ENCODE measurements around the gene PAXIP1.
A peak's percentile ranks its signal among the peaks of the same experiment; 100 is the strongest.
"Not testable (repeated sequence)": the region's sequence is repeated elsewhere in the genome, so short reads cannot be mapped to it uniquely, and the experiment has no call there.

The PAXIP1 gene, protein sequence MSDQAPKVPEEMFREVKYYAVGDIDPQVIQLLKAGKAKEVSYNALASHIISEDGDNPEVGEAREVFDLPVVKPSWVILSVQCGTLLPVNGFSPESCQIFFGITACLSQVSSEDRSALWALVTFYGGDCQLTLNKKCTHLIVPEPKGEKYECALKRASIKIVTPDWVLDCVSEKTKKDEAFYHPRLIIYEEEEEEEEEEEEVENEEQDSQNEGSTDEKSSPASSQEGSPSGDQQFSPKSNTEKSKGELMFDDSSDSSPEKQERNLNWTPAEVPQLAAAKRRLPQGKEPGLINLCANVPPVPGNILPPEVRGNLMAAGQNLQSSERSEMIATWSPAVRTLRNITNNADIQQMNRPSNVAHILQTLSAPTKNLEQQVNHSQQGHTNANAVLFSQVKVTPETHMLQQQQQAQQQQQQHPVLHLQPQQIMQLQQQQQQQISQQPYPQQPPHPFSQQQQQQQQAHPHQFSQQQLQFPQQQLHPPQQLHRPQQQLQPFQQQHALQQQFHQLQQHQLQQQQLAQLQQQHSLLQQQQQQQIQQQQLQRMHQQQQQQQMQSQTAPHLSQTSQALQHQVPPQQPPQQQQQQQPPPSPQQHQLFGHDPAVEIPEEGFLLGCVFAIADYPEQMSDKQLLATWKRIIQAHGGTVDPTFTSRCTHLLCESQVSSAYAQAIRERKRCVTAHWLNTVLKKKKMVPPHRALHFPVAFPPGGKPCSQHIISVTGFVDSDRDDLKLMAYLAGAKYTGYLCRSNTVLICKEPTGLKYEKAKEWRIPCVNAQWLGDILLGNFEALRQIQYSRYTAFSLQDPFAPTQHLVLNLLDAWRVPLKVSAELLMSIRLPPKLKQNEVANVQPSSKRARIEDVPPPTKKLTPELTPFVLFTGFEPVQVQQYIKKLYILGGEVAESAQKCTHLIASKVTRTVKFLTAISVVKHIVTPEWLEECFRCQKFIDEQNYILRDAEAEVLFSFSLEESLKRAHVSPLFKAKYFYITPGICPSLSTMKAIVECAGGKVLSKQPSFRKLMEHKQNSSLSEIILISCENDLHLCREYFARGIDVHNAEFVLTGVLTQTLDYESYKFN

DNA sequence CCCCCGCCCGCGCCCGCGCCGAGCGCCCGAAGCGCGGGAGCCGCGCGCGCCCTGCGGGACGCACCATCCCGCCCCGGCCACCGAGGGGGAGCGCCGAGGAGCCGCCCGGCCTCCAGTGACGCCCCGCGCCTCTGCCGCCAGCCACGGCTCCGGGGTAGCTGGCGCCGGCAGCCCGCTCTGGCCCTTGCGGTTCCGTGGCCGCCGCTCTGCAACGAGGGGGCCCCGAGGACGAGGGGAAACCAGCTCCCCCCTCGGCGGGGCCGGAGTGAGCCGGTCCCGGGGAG, at the start of gene PAXIP1:
Gene PAXIP1, minus strand, starts transcription at position 33 of the 284 bp plus-strand sequence. CDS start 195 bp downstream, outside the sequence.
- DNase-seq (ENCODE audit: low spot score), result peak; percentile 87

DNA sequence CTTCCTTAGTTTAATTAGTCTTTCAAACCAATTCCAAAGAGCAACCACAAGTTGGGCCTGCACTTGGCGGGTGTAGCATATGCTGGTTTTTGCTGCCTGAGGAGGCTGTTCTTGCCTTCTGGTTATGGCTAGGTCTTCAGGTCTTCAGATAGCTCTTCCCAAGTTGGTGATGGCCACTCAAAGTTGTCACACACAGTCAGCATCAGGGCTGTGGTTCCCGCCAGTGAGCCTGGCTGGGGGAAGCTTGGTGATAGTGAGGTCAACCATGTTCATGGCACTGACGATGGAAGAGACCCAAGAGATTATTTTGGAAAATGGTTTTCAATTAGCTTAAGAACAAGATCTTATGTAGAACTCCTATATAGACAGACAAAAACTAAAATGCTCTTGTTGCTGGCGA, 48.4 kb upstream of the PAXIP1 start:
- DNase-seq (ENCODE audit: low spot score), result no peak

DNA sequence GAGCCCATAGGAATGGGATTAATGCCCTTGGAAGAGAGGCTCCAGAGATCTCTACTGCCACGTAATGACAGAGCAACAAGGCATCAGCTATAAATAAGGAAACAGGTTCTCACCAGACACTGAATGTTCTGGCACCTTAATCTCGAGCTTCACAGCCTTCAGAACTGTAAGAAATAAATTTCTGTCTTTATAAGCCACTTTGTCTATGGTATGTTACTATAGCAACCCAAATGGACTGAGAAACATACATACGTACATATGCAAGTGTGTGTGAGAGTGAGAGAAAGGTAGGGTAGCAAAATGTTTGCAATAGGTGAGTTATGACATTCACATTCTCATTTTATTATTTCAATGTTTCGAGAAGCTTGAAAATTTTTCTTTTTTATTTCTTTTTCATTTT, 45.1 kb upstream of the PAXIP1 start:
- DNase-seq (ENCODE audit: low spot score), result no peak

DNA sequence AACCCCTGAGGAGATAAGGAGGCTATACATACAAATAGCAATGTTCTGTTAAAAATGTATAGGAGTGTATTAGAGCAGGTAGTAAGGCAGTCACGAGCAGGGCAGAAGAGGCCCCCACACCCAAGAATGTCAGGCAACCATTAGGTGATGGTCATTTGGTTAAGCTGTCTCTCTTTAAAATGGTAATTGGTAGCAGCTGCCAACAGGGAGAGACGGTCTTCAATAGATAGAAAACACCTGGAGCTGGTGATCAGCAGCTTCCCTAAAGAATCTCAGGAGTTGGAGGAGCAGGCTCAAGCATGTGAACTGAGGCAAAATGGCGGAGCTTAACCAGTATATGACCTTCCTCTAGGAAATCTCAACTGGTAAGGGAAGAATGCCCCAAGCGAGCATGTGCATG, 40.8 kb upstream of the PAXIP1 start:
- DNase-seq (ENCODE audit: low spot score), result no peak

DNA sequence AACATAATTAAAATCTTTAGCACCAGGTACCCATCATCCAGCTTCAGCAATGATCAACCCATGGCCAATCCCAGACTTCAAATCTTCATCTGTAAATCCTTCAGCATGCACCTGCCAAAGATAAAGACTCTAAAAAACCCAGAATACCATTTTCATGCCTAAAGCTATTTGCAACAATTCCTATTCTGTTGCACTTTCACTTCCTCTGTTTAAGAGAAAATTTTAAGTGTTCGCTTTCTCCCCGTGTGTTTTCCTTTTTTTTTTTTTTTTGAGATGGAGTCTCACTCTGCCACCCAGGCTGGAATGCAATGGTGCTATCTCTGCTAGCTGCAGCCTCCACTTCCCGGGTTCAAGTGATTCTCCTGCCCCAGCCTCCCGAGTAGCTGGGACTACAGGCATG, 35.4 kb upstream of the PAXIP1 start:
- DNase-seq (ENCODE audit: low spot score), result no peak

DNA sequence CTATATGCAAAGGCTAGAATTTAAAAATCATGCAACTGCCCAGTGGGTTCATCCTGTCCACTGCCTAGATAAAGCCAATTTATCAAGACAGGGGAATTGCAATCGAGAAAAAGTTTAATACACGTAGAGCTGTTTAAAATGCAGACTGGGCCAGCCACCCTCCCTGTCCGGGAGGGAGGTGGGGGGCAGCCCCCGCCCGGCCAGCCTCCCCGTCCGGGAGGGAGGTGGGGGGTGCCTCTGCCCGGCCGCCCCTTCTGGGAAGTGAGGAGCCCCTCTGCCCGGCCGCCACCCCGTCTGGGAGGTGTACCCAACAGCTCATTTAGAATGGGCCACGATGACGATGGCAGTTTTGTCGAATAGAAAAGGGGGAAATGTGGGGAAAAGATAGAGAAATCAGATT, 31.6 kb upstream of the PAXIP1 start:
- DNase-seq (ENCODE audit: low spot score), result not testable (repeated sequence)

DNA sequence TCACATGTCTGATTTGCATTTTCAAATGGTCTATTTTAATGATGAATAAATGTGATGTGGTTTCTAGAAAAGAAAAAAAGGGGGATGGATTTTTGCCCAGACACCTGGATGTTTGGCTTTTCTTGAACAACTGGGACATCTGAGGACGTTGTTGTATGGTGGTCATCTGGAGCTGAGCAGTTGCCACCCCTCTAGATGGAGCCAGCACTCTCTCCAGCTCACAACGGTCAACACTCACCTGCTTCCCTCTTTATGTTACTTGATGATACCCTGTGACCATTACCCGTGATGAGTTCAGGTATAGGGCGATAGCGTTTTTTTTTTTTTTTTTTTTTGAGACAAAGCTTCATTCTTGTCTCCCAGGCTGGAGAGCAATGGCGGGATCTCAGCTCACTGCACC, 30.1 kb upstream of the PAXIP1 start:
- no peak for DNase-seq (ENCODE audit: low spot score)

DNA sequence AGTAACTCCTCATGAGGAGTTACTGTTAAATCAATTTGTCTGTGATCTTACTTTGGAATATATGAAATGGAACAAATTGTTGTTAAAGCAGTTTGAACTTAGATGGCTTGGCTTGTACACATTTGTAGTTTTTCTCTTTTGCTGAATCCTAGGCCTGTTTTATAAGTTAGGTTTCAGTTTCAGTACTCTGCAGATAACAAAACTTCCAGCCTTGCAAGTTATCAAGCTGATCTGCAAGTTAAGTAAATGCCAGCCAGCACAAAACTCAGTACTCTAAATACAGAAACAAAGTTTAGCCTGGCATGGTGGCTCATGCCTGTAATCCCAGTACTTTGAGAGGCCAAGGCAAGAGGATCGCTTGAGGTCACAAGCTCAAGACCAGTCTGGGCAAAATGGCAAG, 25.0 kb upstream of the PAXIP1 start:
- no peak for DNase-seq (ENCODE audit: low spot score)

DNA sequence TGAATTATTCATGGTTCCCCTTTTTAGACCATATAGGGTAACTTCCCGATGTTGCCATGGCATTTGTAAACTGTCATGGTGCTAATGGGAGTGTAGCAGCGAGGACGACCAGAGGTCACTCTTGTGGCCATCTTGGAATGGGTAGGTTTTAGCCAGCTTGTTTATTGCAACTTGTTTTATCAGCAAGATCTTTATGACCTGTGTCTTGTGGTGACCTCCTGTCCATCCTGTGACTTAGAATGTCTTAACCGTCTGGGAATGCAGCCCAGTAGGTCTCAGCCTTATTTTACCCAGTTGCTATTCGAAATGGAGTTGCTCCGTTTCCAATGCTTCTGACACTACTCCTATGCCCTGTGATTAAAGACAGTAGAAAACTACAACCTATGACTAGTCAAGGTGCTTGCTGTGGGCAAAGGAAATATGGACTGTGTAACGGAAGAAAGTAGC, 18.8 kb upstream of the PAXIP1 start:
- DNase-seq (ENCODE audit: low spot score), result no peak

DNA sequence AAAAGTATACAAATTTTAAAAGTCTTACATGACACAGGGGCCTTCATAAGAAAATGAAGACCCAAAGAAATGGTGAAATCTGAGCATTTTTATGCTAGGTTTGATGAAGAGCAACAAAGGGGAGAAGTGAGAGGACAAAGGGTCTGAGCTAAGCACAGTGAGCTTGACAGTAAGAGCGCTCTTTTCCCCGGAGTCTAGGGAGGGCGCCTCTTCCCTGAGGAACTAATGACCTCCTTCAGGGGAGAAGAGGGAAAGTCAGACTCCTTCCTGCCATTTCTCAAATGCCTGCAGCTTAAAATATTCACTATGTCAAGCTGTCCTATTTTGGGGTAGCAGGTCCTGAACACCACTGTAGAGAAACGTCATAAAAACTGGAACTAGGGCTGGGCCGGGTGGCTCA, 18.1 kb upstream of the PAXIP1 start:
- no peak for DNase-seq (ENCODE audit: low spot score)

DNA sequence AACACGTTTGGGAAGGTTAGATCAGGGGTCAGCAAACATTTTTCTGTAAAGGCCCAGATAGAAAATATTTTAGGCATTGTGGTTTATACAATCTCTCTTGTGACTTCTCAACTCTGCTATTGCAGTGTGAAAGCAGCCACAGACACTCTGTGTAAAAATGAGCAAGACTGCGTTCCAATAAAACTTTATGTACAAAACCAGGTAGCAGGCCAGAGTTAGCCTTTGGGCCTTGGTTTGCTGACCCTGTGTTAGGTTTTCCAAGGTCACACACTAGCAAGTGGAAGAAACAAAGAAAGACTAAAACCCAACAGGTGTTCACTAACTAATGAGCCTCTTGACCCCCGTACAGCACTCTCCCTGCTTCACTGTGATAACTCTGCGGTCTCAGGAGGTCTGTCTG, 14.9 kb upstream of the PAXIP1 start:
- DNase-seq (ENCODE audit: low spot score), result no peak

DNA sequence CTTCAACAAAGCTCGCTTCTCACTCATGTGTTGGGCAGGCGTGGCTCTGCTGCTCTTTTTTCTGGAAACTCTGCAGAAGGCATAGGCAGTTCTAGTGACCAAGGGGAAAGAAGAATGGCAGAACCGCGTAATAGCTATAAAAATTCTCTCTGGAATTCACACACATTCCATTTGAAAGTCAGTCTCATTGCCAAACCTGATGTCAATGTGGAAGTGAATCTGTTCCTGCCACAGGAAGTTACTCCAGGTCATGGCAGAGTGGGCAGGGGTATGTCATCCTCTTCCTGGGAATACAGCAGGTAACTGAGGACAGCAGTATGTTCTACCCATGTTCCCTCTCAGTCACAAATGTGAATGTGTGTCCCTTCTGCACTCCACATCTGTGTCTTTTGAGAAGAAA, 8.2 kb upstream of the PAXIP1 start:
- DNase-seq (ENCODE audit: low spot score), result no peak

DNA sequence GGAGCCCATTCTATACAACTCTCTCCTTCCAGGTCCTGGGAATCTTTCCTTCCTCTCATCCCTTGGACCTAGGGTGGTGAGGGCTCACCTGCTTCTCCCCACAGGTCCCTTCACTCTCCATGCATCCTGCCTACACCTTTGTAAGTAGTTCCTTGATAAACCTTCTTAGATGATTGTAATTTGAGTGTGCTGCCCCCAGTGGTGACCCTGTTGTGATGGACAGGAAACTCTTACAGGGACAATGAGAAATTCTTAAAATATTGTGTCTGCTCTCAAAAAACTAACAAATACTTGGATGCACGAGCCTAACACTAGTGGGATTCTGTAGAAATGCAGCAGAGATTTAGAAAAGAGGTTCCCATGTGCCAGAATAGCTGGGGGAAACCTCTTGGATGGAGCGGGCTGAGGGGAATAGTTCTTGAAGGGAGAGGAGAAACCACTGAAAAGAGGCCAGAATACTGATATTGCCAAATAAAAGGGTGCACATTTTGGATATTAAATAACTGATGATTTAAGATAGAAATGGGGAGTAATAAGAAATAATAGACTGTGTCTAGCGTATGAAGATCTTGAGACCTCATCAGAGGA, 6.7 kb upstream of the PAXIP1 start:
- DNase-seq (ENCODE audit: low spot score), result no peak

DNA sequence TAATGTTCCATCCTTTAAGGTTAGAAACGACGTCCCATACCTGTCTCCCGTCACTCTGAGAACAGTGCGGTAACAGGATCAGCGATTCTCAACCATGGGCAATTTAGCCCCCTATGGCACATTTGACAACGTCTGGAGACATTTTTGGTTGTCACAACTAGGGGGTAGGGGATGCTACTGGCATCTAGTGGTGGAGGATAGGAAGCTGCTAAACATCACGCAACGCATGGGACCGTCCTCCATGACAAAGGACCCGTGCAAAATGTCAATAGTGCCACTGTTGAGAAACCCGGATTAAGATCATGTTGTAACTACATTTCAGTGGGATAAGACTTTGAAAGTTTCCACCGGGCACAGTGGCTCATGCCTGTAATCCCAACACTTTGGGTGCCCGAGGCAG, 5.0 kb upstream of the PAXIP1 start:
- no peak for DNase-seq (ENCODE audit: low spot score)

DNA sequence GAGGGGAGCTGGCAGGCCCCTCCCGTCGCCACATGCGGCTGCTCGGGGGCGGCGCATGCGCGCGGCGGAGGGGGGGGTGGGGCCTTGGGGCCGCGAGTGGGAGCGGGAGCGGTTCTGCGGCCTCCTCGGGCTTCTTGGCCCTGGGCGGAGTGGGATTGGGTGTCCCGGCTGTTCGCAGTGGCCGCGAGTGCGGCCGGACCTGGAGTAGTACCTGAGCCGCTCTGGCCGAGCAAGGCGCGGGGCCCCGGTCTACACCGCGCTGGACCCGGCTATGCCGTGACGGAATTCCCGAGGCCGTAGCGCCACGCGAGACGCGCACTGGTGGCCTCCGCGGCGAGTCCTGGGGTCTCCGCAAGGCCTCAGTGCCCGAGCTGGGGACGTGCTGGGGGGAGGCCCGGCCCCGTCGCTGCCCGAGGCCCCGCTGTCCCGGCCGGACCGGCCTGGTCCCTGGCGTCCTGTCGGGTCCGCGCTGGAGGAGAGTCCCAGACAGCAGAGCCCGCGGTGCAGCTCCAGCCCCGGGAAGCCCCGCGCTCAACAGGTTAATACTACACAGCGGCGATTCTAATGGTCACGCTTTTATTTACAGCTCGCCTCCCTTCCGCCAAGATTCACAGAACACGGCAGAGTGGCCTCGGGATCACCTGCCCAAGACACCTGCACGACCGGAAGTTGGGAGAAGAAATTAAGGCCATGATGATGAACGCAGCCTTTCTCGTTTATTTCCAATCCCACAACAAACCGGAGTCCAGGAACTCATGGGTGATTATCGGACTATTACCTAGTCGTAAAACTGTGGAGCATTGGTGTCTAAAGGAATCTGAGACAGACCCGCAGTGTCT, 671 bp upstream of the PAXIP1 start:
- peak; percentile 100 for DNase-seq (ENCODE audit: low spot score)

DNA sequence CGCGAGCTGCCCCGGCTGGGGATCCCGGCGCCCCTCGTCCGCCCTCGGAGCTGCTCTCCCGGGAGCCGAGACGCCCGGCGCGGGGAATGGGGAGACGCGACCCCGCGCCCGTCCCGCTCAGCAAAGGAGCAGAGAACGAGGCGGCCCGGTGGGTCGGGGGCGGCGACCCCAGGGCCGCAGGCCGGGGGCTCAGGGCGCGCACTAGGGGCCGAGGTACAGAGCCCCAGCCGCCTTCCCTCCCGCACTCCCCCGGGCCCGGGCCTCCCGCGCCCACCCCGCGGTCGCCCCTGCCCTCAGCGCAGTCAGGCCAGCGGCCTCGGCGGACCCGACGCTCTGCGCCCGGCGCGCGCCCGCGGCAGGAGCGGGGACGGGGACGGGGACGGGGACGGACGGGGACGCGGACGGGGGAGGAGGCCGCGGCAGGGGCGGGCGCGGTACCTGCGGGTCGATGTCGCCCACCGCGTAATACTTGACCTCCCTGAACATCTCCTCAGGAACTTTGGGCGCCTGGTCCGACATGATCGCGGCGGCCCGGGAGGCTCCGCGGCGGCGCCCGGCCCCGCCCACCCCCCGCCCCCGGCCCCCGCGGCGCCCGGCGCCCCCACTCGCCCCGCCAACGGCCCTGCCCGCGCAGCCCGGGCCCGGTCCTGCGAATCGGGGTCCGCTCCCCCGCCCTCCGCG, 373 bp downstream of the PAXIP1 start:
- peak; percentile 73 for DNase-seq (ENCODE audit: low spot score)

DNA sequence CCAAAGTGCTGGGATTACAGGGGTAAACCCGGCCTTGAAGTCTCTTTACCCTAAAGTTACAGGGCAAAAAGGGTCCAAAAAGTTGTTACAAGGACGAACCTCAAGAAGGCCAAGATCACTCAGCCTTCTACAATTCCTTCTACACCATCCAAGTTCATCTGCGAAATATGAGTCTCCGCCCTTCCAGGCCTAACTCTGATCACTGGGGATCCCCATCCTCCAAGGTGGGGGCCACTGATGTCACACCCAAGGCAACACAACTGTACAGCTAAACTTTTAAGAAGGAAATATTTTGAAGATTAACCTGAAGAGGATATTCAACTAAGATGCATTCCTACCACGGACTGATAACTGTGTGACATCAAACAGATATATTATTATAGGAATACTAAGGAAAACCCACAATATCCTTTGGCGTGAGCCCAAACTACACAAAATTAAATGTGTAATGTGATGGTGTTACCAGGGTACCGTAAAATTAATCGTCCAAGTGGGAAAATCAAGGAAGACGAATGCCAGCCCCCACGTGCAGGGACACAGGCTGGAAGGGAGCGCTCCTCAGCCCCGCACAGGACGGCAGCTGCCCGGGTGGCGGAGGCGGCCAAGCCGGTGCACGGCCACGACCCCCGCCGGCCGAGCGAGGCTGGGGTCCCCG, 1.0 kb downstream of the PAXIP1 start:
- peak; percentile 31 for DNase-seq (ENCODE audit: low spot score)

DNA sequence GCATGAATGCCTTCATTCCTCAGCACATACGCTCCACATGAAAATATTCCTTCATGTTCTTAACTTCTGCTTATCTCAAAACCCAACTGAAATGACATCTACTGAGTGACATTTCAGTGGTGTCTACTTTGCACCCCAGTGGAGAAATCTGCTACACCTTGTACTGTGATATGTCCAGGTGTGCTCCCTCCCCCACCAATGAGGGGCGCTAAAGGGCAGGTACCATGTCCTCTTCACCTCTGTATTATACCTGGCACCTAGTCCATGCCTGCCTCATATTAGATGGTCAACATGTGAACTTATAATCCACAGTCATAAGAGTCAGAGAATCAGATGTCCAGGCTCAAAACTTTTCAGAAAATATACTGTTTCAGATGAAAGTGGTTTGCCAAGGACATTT, 2.1 kb downstream of the PAXIP1 start:
- no peak for DNase-seq (ENCODE audit: low spot score)

DNA sequence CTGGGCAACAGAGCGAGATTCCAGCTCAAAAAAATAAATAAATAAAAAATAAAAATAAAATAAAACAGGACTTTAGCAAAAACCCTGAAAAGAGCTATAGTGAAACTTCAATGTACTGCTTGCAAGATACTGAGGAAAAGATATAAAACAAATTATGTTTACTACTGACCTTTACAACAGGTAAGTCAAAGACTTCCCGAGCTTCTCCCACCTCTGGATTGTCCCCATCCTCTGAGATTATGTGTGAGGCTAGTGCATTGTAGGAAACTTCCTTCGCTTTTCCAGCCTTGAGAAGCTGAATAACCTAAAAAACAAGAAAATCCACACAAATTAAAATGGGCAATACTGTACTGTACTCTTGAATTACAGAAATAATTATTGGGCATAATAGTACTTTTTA, 4.4 kb downstream of the PAXIP1 start:
- DNase-seq (ENCODE audit: low spot score), result no peak

DNA sequence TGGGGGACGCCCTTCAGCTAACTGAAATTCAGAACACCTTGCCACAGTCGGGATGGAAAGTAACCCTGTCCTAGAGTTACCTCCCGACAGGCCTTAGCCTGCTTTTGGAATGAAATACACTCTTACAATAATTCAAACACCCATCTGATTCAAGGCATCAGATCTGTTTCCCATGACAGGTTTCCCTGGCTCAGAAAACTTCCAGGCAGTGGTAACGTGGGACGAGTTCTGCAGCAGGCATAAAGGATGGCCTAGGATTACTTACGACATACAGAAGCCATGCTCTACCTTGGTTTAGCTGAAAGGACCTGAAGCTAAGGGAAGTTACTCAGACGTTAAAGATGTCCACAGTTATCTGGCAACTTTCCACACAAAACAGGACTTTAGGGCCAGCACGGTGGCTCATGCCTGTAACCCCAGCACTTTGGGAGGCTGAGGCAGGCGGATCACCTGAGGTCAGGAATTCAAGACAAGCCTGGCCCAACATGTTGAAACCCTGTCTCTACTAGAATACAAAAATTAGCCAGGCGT, 5.0 kb downstream of the PAXIP1 start:
- DNase-seq (ENCODE audit: low spot score), result no peak

Data from AG20443 (cell line).